Ascending aorta (tissue), 2 donors: ENCODE measurements around the gene TJP1. TPM values are rescaled to one million over a fixed set of nuclear protein-coding genes. Genes with fewer than 3 reads are reported as not detected.

Experiments used
- DNase-seq, 2 donors: peaks; one replicate each; pipeline ENCODE4 v3.0.0-alpha.2; 2019; ENCODE audit warnings: low spot score in 2 of 2
- H3K27ac ChIP-seq, 2 donors: fragments of 200-600 bp; sonication (generic); one replicate each; pipeline ENCODE4 v1.5.1; 2016 to 2017; ENCODE audit warnings: mild to moderate bottlenecking in 1 of 2
- H3K27me3 ChIP-seq: fragments of 200-600 bp; sonication (generic); one replicate; pipeline ENCODE4 v1.5.1; 2017
- H3K36me3 ChIP-seq, 2 donors: fragments of 200-600 bp; sonication (generic); one replicate each; pipeline ENCODE4 v1.5.1; 2016
- H3K4me1 ChIP-seq, 2 donors: fragments of 200-600 bp; sonication (generic); one replicate each; pipeline ENCODE4 v1.5.1; 2016 to 2017; ENCODE audit warnings: mild to moderate bottlenecking in 1 of 2
- H3K4me3 ChIP-seq, 2 donors: fragments of 200-600 bp; sonication (generic); one replicate each; pipeline ENCODE4 v1.5.1; 2016 to 2017; ENCODE audit warnings: mild to moderate bottlenecking in 1 of 2
- H3K9me3 ChIP-seq, 2 donors: fragments of 200-600 bp; sonication (generic); one replicate each; pipeline ENCODE4 v1.5.1; 2016
- CTCF ChIP-seq, 3 experiments: fragments of 200-600 bp in 2 of 3; fragments of 450-650 bp in 1 of 3; sonication (generic) in 2 of 3; IDR thresholded peaks; one replicate each; pipeline ENCODE4 v1.5.1; 2016 to 2019; ENCODE audit warnings: antibody characterized with exemption in 3 of 3, mild to moderate bottlenecking in 1 of 3, moderate library complexity in 1 of 3
- intact Hi-C: fragments of 100-400 bp; cut with DNase I; formaldehyde crosslinking; loops from one replicate; pipeline ENCODE4 v1.15.1; 2023
- total RNA-seq: library from RNA; depleted of rRNA; stranded (reverse); fragments of >200 nt; gene quantifications from one replicate; pipeline ENCODE4 v1.1.0, GENCODE V29; 2016

Gene TJP1
- total RNA-seq, 1 donor from 2014 or later: 90.0 TPM

DNA sequence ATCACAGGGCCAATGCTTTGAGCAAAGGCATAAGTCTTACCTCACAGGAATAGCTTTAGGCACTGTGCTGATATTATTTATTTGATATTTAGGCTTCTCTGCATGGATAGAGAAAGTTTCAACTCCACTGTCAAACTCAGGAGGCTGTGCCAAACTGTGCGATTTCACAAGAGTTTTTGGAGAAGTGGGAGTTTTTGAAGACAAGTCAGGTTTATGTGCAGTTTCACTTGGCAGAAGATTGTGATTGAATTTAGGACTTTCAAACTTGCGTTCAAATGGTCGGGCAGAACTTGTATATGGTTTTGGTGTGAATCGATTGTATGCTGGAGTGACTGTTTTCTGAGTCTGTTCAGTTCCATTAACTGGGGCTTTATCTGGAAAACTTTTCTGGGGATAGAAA is 113.7 kb downstream of the TJP1 start:
- peaks cover 68 to 86% of the 10 kb centered on the region in 2 donors for H3K36me3 ChIP-seq

DNA sequence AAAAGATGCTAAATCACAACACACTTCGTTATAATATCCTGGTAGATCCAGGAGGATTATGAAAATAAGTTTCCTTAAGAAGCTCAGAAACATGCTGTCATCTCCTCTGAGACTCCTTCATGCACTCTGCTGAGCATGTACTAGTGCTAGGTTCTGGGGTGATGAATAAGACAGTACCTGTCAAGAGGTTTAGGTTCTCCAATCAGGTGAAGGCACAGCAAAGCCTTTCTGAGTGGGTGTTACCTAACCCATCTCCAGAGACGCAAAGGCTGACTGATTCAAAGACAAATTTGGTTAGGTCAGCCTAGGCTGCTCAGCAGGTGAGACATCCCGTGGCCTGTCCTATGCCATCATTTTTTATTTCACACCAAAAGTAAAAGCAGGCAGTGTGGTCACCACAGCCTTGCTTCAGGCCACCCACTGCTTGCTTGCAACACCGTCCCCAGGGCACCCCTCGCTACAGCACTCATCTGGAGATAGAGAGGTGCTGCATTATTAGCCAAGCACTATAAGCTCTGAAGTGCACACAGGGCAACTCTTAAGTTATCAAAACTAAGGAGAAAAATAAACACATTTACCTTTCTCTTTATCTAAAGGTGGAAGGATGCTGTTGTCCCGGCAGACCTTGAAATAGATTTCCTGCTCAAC is 117.2 kb downstream of the TJP1 start:
- H3K4me3 ChIP-seq: no peak overlapping the region
- no peak for TF ChIP-seq CTCF (IDR thresholded peaks at IDR 0.05)
- no peaks in the 10 kb centered on the region for H3K27me3 ChIP-seq
- DNase-seq: no peak
- H3K27ac ChIP-seq: no peak overlapping the region
- peaks cover 66 to 77% of the 10 kb centered on the region in 2 donors for H3K36me3 ChIP-seq
- no peaks in the 10 kb centered on the region for H3K4me1 ChIP-seq
- intact Hi-C loops: no loop called here
- no peaks in the 10 kb centered on the region for H3K9me3 ChIP-seq

More for the DNA sequence above, 113.7 kb downstream of the TJP1 start:
- H3K9me3 ChIP-seq: no peaks in the 10 kb centered on the region
- DNase-seq: no peak
- no peak overlapping the region for H3K27ac ChIP-seq
- no peak overlapping the region for H3K4me3 ChIP-seq
- no peak for TF ChIP-seq CTCF (IDR thresholded peaks at IDR 0.05)
- intact Hi-C loops: no loop called here
- H3K27me3 ChIP-seq: no peaks in the 10 kb centered on the region
- no peaks in the 10 kb centered on the region for H3K4me1 ChIP-seq

DNA sequence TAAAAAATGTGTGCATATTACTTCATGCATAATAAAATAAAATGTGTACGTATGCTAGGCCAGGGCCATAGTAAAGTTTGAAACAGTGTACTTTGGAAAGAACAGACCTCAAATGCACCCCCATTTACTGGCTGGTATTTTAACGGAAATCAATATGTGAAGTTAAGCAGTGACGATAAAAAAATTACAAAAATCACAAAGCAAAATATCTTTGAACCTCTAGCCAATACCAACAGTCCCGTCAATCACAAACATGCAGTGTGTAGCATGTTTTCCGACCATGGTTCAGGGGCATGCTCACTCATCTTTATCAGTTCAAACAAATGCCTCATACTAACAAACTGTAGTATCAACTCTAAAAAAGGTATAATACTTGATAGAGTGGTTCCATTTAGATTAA is 121.1 kb downstream of the TJP1 start:
- H3K4me1 ChIP-seq: no peaks in the 10 kb centered on the region
- intact Hi-C loops: no loop called here
- no peak for TF ChIP-seq CTCF (IDR thresholded peaks at IDR 0.05)
- H3K4me3 ChIP-seq: no peak overlapping the region
- H3K36me3 ChIP-seq: peaks cover 42 to 57% of the 10 kb centered on the region in 2 donors
- H3K9me3 ChIP-seq: no peaks in the 10 kb centered on the region
- DNase-seq: no peak
- no peaks in the 10 kb centered on the region for H3K27me3 ChIP-seq
- no peak overlapping the region for H3K27ac ChIP-seq

DNA sequence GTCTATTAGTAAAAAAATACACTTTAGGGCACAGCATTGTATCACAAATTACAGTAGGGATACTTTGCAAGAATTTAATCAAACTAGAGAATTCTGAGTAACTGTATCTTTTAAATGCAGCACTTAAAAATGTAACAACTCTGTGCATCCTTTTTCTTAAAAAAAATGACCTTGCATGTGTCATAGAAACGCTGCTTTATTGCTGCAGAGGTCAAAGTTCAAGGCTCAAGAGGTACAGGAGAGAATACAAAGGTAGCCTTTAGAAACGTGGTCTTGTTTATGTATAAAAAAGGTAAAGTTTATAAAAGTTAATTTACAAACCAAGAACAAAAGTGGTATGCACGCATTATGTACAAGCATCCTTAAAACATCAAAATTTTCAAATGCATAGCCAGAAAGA is 122.0 kb downstream of the TJP1 start:
- Histone ChIP-seq H3K27ac (no peak overlapping the region), H3K9me3 (no peaks in the 10 kb centered on the region), H3K36me3 (peaks cover 34 to 51% of the 10 kb centered on the region in 2 donors), H3K4me3 (no peak overlapping the region), H3K27me3 (no peaks in the 10 kb centered on the region), H3K4me1 (no peaks in the 10 kb centered on the region)
- DNase-seq: no peak
- no peak for TF ChIP-seq CTCF (IDR thresholded peaks at IDR 0.05)
- intact Hi-C loops: no loop called here

GRCh38 chr15:29699791-29700190 is 122.5 kb downstream of the TJP1 start:
- peak in 1 of 2 donors; percentile 22 for DNase-seq
- intact Hi-C loops: no loop called here

More at GRCh38 chr15:29699791-29700190, 122.5 kb downstream of the TJP1 start:
- H3K36me3 ChIP-seq: peaks cover 28 to 46% of the 10 kb centered on the region in 2 donors
- no peak overlapping the region for H3K4me3 ChIP-seq
- no peaks in the 10 kb centered on the region for H3K9me3 ChIP-seq
- H3K4me1 ChIP-seq: no peaks in the 10 kb centered on the region
- H3K27me3 ChIP-seq: no peaks in the 10 kb centered on the region
- no peak for TF ChIP-seq CTCF (IDR thresholded peaks at IDR 0.05)
- H3K27ac ChIP-seq: no peak overlapping the region
